PC-3 (cell line): ENCODE results near the gene SAP30L.

Experiments
- CTCF ChIP-seq: fragments of 300-600 bp; sonication (generic); conservative IDR thresholded peaks from 2 replicates; pipeline ENCODE4 v1.5.1; 2017; ENCODE audit warnings: antibody characterized with exemption, low read depth, mild to moderate bottlenecking, low read length
- EZH2phosphoT487 ChIP-seq: fragments of 300-600 bp; sonication (generic); IDR thresholded peaks from 2 replicates; pipeline ENCODE4 v1.6.1; 2018; ENCODE audit warnings: mild to moderate bottlenecking, antibody characterized with exemption, low read length, borderline replicate concordance

DNA sequence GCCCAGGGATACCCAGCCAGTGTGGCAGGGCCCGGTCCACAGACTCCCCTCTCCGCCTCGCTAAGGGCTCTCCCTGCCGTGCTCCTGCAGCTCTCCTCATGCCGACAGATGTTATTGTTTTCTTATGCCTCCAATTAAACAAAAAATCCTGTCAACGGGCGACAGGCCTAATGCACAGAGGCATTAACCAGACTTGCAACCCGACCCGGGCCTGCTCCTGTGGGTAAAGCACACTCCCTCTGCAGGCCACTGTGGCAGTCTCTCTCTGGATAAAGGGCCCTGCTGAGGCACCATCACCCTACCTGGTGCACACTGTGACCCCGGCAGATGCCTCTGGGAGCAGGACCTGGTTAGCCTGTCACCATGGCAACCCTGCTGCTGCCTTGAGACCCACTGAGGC, 59.8 kb downstream of the SAP30L start:
- TF ChIP-seq CTCF (no peak), EZH2phosphoT487 (no peak)
